GM21360 (cell line): ENCODE measurements around the gene ZFP37.
A peak's percentile ranks its signal among the peaks of the same experiment; 100 is the strongest.
"Not testable (repeated sequence)": the region's sequence is repeated elsewhere in the genome, so short reads cannot be mapped to it uniquely, and the experiment has no call there.

Source experiments
- ATAC-seq: cut with Tn5 transposase; IDR thresholded peaks from one replicate; pipeline ENCODE4 v1.9.1; 2021; ENCODE audit warnings: mild to moderate bottlenecking, moderate library complexity; ENCODE audit not compliant: unreplicated experiment

The ZFP37 gene

DNA sequence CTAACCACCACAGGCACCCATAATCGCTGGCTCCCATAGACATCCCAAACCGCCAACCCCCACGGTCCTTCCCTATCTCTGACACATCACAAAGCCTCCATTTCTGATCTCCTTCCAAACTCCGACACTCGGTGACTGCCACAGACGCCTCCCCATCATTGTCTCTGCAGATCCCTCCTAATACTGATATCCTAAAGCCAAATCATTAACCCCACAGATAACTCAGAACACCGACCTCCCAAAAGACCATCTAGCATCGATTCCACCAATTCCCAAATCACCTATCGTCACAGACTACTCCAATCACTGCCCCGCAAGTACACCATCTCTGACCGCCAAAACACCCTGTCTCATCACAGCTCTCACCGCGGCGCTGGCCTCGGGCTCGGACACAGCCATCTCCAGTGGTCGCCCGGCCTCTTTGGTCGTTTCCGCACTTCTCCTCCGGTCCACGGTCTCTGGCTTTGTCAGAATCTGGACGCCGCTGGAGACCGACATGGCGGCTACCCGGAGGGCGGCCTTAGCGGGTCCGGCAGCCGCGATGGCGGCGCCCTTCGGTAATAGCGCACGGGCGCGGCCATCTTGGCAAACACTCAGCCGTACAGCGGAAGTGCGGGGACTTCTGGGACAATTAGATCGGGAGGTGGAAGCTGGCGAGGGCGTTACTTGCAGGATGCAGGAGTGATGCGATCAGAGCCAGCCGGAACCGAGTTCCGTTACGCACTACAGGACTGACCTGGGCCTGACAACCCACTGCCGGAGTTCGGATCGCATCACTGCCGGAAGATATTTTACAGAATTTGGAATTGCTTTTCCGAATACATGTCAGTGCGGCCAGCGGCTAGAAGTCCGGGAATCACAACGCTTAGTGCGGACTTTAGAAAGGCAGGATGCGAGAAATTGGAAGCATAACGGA is at the start of gene ZFP37:
Gene ZFP37 (minus strand): TSS at position 534 of the 916 bp plus-strand sequence. CDS start 36 bp downstream, at position 498.
- peak; percentile 95 for ATAC-seq

DNA sequence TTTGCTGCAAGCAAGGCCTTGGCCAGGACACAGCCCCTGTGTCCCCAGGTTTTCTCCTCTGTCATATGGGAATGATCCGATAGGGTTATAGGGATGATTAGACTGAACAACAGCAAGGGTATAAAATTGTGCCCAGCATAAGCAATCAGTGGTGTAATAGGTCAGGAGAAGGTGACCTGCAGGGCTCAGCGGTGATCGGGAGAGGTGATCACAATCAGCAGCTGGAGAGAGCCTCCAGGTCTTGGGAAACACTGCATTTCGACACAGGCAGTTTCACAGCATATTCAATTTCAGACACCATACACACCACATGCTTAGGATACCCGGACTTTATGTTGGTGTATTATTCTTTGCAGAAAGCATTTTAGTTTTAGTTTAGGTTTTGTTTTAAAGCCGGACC is 48.8 kb upstream of the ZFP37 start:
- ATAC-seq, result not testable (repeated sequence)

DNA sequence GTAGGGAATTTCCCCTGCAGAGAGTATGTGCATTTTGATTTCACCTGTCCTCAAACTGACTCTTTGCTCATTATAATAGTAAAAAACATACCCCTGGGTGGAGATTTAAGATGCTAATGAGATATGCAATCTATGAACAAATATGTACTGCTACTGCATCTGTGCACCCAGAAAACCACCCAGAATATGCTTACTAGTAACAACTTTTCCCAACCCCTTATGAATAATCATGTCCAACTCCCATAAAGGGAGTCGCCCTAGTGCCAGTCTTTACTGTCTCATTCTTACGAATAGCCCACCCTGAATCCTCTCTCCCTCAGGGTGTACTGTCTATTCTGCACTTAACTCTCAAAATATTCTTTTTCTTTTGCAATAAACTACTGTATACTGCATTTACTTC is 39.0 kb upstream of the ZFP37 start:
- no peak for ATAC-seq

DNA sequence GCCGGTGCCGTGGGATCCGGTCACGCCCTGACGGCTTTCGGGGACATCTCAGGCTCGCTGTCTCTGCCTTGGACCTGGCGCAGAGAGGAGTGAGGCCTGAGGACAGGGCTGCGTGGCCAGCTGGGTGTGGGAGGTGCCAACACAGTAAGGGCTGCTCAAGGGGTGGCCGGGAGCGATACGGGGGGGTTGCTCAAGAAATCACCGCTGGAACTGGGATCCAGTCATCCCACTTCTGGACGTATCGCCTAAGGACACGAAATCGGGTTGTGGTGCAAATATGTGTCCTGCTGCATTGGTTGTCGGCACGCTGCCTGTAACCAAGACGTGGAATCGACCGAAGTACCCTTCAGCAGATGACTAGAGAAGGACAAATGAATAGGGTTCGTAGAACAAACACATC is 33.4 kb upstream of the ZFP37 start:
- not testable (repeated sequence) for ATAC-seq

DNA sequence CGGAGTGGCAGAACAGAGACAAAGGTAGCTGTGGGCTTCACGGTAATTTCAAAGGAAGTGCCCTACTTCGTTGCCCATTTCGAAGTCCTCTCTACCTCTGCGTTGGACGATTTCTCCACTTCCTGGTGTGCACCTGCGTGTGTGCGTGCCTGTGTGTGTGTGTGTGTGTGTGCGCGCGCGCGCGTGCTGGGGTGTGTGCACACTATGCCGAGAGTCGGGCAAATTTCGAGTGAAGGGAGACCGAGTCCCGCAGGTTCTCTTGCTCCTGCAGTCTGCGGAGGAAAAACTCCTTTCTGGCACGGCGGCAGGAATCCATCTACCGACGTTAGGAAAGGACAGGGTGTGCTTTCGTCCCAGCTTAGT is 32.6 kb upstream of the ZFP37 start:
- ATAC-seq, result not testable (repeated sequence)

DNA sequence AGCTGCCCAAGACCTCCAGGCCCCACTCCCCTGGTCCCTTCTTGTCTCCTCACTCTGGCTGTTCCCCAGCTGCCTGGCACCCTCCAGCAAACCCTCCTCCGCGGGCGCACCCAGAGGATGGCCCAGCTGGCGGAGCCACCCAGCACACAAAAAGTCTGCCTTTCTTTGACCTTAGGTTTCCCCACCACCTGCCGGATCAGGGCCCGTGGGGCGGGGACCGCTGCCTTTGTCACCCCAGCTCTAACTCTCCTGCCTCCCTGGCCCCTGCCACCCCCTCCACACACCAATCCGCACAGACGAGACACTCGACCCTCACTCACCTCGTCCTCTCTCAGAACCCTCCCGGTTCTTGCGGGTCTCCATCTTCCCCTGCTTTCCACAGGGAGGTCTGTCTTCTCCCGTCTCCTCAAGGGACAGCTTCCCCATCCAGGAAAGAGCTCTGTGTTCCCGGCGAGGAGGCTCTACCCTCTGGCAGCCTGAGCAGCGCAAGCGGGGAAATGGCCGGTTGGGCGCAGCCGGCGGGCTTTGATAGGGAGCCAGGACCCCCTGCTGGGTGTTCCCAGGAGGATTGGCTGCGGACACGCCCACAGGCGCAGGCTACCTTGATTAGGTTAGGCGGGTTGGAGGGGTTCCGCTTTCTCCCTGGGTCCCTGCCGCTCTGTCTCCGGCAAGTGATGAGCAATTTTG is 32.1 kb upstream of the ZFP37 start:
- not testable (repeated sequence) for ATAC-seq

DNA sequence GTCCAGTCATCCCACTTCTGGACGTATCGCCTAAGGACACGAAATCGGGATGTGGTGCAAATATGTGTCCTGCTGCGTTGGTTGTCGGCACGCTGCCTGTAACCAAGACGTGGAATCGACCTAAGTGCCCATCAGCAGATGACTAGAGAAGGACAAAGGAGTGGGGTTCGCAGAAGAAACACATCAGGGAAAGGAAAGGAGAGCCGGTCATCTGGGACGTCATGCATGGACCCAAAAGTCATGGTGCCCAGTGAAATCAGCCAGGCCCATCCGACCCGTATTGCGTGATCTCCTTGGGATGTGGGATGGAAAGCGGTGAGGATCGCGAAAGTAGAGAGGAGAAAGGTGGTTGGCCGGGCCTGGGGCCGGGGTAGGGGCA is 6.4 kb upstream of the ZFP37 start:
- ATAC-seq, result not testable (repeated sequence)

DNA sequence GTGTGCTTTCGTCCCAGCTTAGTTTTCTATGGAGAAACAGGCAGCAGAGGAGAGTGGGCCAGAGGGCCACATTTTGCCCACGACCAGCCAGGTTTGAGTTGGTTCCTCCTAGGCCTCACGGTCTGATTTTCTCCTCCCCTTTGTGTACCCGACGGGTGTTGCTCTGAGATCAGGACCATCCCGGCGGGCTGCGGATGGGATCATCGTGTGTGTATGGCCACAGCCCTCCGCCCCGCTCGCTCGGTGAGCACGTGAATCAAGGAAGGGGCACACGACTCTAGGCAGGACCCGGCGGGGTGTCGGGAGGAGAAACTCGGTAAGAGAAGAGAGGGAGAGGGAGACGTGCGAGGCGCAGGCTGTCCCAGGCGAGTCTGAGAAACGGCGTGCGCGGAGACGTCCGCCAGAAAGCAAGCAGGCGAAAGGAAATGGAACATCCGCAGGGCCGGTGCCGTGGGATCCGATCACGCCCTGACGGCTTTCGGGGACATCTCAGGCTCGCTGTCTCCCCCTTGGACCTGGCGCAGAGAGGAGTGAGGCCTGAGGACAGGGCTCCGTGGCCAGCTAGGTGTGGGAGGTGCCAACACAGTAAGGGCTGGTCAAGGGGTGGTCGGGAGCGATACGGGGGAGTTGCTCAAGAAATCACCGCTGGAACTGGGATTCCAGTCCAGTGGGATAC is 5.9 kb upstream of the ZFP37 start:
- ATAC-seq, result not testable (repeated sequence)

DNA sequence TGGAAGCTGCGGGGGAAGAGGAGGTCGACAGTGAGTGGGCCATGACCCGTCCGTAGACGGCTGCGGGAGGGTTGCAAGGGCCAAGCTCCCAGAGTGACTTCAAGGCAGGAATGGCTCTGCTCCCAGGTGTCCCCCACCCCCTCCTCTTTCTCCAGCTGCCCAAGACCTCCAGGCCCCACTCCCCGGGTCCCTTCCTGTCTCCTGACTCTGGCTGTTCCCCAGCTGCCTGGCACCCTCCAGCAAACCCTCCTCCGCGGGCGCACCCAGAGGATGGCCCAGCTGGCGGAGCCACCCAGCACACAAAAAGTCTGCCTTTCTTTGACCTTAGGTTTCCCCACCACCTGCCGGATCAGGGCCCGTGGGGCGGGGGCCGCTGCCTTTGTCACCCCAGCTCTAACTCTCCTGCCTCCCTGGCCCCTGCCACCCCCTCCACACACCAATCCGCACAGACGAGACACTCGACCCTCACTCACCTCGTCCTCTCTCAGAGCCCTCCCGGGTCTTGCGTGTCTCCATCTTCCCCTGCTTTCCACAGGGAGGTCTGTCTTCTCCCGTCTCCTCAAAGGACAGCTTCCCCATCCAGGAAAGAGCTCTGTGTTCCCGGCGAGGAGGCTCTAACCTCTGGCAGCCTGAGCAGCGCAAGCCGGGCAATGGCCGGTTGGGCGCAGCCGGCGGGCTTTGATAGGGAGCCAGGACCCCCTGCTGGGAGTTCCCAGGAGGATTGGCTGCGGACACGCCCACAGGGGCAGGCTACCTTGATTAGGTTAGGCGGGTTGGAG is 4.7 kb upstream of the ZFP37 start:
- not testable (repeated sequence) for ATAC-seq

DNA sequence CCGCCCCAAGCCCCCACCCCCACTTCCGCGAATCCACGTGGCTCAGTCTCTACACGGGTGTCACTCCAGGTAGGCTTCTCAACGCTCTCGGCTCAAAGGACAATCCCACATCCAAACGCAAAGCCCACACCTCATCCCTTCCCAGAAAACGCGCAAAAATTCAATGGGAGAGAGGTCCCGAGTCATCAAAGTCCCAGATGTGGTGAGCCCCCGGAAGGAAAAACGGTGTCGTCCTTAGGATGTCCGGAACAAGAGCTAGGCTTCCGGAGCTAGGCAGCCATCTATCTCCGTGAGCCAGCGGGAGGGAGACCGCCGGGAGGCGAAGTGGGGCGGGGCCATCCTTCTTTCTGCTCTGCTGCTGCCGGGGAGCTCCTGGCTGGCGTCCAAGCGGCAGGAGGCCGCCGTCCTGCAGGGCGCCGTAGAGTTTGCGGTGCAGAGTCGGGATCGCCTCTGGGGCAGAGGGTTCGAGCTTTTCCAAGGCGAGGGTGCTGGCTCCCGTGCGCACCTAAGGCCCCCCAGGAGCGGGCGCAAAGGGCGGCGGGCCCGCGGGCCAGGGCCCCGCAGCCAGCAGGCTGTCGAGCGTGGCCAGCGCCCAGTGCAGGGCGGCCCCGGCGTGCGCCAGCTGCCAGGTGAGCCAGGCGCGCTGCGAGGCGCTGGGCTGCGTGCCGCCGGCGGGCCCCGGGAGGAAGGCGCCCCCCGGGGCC is 3.2 kb upstream of the ZFP37 start:
- ATAC-seq, result not testable (repeated sequence)

DNA sequence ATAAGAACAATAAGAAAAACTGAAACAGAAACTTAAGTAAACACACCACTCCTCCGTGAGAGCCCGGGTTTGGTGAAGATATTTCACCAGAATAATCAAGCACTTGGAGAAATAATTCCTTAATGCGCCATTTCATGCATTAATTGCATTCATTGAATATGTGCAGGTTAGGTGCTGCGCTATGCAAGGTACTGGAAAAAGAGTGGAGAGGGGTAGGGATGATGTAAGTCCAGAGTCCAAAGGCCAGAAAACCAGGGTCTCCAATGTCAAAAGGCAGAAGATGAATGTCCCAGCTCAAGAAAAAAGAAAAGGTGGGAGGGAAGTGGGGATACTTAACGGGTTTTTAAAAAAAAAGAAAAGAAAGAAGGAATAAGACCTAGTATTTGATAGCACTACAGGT is 669 bp upstream of the ZFP37 start:
- no peak for ATAC-seq

DNA sequence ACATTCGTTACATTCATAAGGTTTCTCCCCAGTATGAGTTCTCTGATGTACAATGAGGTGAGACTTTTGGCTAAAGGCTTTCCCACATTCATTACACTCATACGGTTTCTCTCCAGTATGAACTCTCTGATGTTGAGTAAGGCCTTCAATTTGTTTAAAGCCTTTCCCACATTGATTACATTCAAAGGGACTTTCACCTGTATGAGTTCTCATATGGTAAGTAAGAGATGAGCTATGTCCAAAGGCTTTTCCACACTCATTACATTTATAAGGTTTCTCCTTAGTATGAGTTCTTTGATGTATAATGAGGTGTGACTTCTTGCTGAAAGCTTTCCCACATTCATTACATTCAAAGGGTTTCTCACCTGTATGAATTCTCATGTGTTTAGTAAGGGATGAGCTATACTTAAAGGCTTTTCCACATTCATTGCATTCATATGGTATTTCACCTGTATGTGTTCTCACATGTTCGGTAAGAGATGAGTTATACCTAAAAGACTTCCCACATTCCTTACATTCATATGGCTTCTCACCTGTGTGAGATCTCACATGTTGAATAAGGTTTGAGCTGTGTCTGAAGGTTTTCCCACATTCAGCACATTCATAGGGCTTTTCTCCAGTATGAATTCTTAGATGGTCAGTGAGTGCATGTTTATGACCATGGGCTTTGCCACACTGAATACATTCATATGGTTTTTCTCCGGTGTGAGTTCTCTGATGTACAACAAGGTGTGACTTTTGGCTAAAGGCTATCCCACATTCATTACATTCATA is 13.5 kb downstream of the ZFP37 start:
- no peak for ATAC-seq

DNA sequence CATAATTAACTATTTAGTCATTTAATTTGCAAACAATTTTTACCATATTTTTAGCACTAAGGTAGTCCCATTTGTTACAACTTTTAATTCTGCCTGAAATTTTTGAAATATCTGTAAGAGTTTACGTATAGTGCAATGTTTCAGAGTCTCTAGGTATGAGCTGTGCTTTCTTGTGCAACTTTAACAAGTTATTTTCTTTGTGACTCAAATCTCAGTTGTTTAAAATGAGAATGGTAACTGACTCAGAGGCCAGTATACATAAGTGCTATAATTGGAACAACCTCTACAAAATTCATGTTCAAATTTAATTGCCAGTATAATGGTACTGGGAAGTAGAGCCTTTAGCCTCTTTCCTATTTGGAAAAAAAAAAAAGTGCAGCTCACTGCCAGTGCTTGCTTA is 30.3 kb downstream of the ZFP37 start:
- ATAC-seq, result no peak

DNA sequence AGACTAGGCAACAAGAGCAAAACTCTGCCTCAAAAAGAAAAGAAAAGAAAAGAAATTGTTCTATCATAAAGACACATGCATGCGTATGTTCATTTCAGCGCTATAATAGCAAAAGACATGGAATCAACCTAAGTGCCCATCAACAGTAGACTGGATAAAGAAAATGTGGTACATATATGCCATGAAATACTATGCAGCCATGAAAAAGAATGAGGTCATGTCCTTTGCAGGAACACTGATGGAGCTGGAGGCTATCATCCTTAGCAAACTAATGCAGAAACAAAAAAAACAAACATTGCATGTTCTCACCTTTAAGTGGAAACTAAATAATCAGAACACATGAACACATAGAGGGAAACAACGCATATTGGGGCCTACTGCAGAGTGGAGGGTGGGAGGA is 38.3 kb downstream of the ZFP37 start:
- no peak for ATAC-seq

DNA sequence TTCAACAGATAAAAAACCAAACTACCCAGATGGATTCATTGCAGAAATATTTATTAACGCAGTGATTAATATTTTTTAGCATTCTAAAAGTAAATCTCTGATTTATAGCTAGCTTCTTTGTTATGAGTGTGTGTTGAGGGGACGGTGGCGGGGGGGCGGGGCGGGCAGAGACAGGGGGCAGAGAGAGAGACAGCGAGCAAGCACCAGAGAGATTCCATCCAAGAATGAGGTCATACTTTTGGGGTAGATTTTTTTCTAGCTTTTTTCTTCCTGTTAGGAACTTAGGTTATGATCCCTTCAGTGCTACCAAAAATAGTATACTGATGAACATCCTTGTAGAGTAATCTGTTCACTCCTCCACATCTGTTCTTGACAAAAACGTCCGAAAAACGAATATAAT is 44.0 kb downstream of the ZFP37 start:
- no peak for ATAC-seq

DNA sequence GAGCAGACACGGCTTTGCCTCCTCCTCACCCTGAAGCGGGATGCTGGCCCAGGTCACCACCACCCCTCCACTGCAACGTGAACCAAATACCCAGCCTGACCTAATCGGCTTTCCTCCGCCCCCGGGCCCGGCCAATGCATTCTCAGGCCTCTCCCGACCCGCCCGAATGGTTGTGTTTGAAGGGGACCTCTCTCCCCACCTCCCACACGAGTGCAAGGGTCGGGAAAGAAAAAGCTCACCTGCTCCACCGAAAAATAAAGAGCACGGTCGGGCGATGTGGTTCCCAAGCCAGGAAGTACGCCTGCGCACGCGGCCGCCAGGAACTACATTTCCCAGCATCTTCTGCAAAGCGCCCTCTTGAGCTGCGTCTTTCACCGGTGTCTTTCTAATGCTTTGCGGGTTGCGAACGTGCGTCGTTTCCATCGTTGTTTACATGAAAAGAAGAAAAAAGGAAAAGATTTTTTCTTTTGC is 44.6 kb downstream of the ZFP37 start, which contains the start of gene ZNF883:
Gene ZNF883 (minus strand): TSS at position 282 of the 471 bp plus-strand sequence.
- ATAC-seq, result no peak

DNA sequence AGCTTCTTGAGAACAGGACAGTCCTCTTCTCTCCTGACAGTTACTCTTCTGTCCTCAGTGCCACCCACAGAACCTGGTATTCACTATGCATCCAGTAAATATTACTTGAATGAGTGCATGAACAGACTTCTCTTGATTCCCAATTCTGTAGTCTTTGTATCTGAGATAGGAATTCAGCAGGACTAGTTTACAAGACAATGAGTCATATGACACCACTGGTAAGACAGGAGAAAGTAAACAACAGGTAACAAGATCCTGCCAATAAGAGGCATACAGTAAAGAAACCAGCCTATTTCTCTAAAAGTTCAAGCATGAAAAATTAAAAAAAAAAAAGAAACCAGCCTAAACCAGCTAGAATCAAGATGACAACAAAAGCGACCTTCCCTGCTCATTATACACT is 50.7 kb downstream of the ZFP37 start:
- ATAC-seq, result no peak

DNA sequence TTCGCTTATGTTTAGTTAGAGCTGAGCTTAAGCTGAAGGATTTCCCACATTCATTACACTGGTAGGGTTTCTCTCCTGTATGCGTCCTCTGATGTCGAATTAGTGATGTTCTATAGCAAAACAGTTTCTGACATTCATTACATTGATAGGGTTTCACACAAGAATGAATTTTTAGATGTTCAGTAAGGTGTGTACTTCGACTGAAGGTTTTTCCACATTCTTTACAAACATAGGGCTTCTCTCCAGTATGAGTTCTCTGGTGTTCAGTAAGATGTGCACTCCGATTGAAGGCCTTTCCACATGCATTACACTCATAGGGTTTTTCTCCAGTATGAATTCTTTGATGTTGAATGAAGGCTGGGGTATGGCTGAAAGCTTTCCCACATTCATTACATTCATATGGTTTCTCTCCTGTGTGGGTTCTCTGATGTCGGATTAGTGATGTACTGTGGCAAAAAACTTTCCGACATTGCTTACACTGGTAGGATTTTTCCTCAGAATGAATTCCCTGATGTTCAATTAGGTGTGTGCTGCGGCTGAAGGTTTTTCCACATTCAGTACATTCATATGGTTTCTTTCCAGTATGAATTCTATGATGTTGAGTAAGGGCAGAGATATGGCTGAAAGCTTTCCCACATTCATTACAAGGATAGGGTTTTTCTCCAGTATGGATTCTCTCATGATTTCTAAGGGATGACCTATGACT is 59.1 kb downstream of the ZFP37 start:
- no peak for ATAC-seq
